Hepatocyte (in vitro differentiated cells): Measurements from ENCODE around the gene CPA5.

Experiments
- EZH2 ChIP-seq: fragments of 200-600 bp; sonication (generic); IDR thresholded peaks from 2 replicates; pipeline ENCODE4 v1.6.1; 2016; ENCODE audit warnings: antibody characterized with exemption, mild to moderate bottlenecking, borderline replicate concordance
- EZH2phosphoT487 ChIP-seq: fragments of 200-600 bp; sonication (generic); IDR thresholded peaks from one replicate; pipeline ENCODE4 v1.6.1; 2018; ENCODE audit warnings: antibody characterized with exemption, mild to moderate bottlenecking, low read depth, moderate library complexity; ENCODE audit not compliant: unreplicated experiment, severe bottlenecking
- TF ChIP-seq, protein P1 (sequence below): fragments of 200-600 bp; sonication (generic); IDR thresholded peaks from 2 replicates; pipeline ENCODE4 v1.5.1; 2016; ENCODE audit warnings: antibody characterized with exemption, mild to moderate bottlenecking; ENCODE audit not compliant: poor library complexity

DNA sequence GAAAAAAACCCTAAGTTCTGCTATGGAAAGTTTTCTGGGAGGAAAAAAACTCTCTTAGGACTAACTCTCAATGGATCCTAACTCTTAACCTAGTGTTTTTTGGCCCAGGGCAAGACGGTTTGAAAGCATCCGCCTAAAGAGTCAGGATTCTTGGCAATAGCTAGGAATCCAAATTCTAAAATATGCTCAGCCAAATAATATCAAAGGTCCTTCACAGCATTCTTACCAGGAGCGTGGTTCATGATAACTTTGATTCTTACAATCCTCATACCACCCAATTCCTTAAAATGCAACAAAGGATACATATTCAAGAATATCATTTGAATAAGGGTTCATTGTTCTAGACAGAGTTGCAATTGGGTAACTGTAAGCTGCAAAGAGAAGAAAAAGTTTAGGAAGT, 57.0 kb downstream of the CPA5 start:
- no peak for TF ChIP-seq EZH2
- TF ChIP-seq, protein P1, sequence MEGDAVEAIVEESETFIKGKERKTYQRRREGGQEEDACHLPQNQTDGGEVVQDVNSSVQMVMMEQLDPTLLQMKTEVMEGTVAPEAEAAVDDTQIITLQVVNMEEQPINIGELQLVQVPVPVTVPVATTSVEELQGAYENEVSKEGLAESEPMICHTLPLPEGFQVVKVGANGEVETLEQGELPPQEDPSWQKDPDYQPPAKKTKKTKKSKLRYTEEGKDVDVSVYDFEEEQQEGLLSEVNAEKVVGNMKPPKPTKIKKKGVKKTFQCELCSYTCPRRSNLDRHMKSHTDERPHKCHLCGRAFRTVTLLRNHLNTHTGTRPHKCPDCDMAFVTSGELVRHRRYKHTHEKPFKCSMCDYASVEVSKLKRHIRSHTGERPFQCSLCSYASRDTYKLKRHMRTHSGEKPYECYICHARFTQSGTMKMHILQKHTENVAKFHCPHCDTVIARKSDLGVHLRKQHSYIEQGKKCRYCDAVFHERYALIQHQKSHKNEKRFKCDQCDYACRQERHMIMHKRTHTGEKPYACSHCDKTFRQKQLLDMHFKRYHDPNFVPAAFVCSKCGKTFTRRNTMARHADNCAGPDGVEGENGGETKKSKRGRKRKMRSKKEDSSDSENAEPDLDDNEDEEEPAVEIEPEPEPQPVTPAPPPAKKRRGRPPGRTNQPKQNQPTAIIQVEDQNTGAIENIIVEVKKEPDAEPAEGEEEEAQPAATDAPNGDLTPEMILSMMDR, result no peak
- TF ChIP-seq EZH2phosphoT487, result no peak
